ENCODE measurements around the gene EID3. TPM values are rescaled to one million over a fixed set of nuclear protein-coding genes. Genes with fewer than 3 reads are reported as not detected.

EID3 gene
- total and polyA plus RNA-seq, 9 of the 15 experiments (the other 6 are each of a cell fraction or from before 2014, with no cell fraction given), result 0.07 to 3.5 (median 0.42) TPM

GRCh38 chr12:104285740-104286515 lies 17.6 kb upstream of the EID3 start:
- 51% methylated on average over 3 of the region's 3 CpGs for WGBS (ENCODE audit: insufficient coverage, low coverage, missing lambda C conversion rate)
- Histone ChIP-seq H2AFZ (ENCODE audit: low read depth, low read length) (peak overlapping the region; percentile 89), H3K4me1 (replicated peaks in 1 of 2; ENCODE audit: control insufficient read depth in 2 of 2, insufficient read depth in 2 of 2, low read length in 2 of 2) (peaks cover 11 to 27% of the 10 kb centered on the region in 2 experiments; a peak in 4 of 5 replicates)
- TF ChIP-seq E2F8 (IDR thresholded peaks at IDR 0.05; ENCODE audit: low read depth, partially characterized antibody) (no peak), TARDBP (IDR thresholded peaks at IDR 0.05) (no peak), USF1 (CRISPR knock-in tag; IDR thresholded peaks at IDR 0.05) (no peak), ZKSCAN8 (CRISPR knock-in tag; IDR thresholded peaks at IDR 0.05) (0 out of 2 replicates have a peak, but pooled peaks have one; percentile 22), ZNF592 (IDR thresholded peaks at IDR 0.05) (no peak; the same call in none of the 2 replicates), CHCHD3 (CRISPR knock-in tag; IDR thresholded peaks at IDR 0.05) (no peak), U2AF2 (optimal IDR thresholded peaks at IDR 0.05; ENCODE audit: low read depth, low read length) (no peak), SIN3A (IDR thresholded peaks at IDR 0.05; ENCODE audit: borderline replicate concordance in 2 of 2, control insufficient read depth in 1 of 2, low read depth in 2 of 2, low read length in 2 of 2) (no peak), HMGXB4 (CRISPR knock-in tag; IDR thresholded peaks at IDR 0.05) (no peak)

More at GRCh38 chr12:104285740-104286515, 17.6 kb upstream of the EID3 start:
- H3K27me3 ChIP-seq (ENCODE audit: control insufficient read depth in 2 of 2, insufficient read depth in 2 of 2, low read length in 2 of 2), result no peaks in the 10 kb centered on the region
- peaks cover 20% of the 10 kb centered on the region; the same call in 2 of the 3 replicates for H3K36me3 ChIP-seq (ENCODE audit: control insufficient read depth, insufficient read depth, low read length)
- H3K27ac ChIP-seq (ENCODE audit: extremely low read depth, low read depth, low read length), result peak overlapping the region; percentile 98
- peaks cover 3% of the 10 kb centered on the region for H3K9me1 ChIP-seq (ENCODE audit: control insufficient read depth, insufficient read depth, low read length)
- ChIA-PET CTCF (ENCODE audit: low intra/inter-chr PET ratio) (no interaction called here), POLR2A (interaction anchor here (0.6 to 9.5 kb wide), 11 partner anchors 10 to 149 kb away, joined by 3 to 104 read pairs (median 5); partner anchors contain the start of genes EID3 and TXNRD1)
- in situ Hi-C loops (cut with MboI) (no loop called here), intact Hi-C loops (cut with micrococcal nuclease) (loop anchor here (5.0 kb wide), 1 partner anchor 34 kb away; no protein-coding TSS in a partner anchor)
- ATAC-seq, result no peak
- H3K4me3 ChIP-seq, result no peak overlapping the region; the same call in 1 of the 2 replicates
- FAIRE-seq, result no peak
- H3K4me2 ChIP-seq (ENCODE audit: insufficient read depth, low read length), result peak overlapping the region; percentile 89
- peak in 1 of 4 experiments; percentile 29 for DNase-seq (ENCODE audit: extremely low read depth in 1 of 4, low spot score in 3 of 4)
- H3K9ac ChIP-seq (ENCODE audit: insufficient read depth in 1 of 2, low read depth in 2 of 2, low read length in 2 of 2), result peak overlapping the region; percentile 70 to 99; a peak in 3 of 4 replicates
- peaks cover 41% of the 10 kb centered on the region for H3K79me2 ChIP-seq (ENCODE audit: control insufficient read depth, insufficient read depth, low read length)
- H3K9me3 ChIP-seq (replicated peaks; ENCODE audit: control insufficient read depth, insufficient read depth, low read depth, low read length), result no peaks in the 10 kb centered on the region
- peaks cover 12% of the 10 kb centered on the region for H4K20me1 ChIP-seq (replicated peaks; ENCODE audit: control insufficient read depth, insufficient read depth, low read length)
- BruUV-seq (replicated peaks), result TSS peak; percentile 94
